IPS-NIHi7 (cell line): ENCODE measurements around the gene FCMR.
"Not testable (repeated sequence)": the region's sequence is repeated elsewhere in the genome, so short reads cannot be mapped to it uniquely, and the experiment has no call there.

Experiments used
- DNase-seq: peaks from one replicate; pipeline ENCODE4 v3.0.0; 2012; ENCODE audit warnings: mixed read lengths; ENCODE audit errors: extremely low spot score

Gene FCMR

GRCh38 chr1:206875752-206876377, 45.9 kb downstream of the FCMR start:
- DNase-seq: no peak

- DNase-seq: no peak
These were observed 48.0 kb downstream of the FCMR start for GRCh38 chr1:206873603-206874188.

- DNase-seq: no peak
These were observed 49.6 kb downstream of the FCMR start for GRCh38 chr1:206872139-206872538.

GRCh38 chr1:206868264-206868663, 53.5 kb downstream of the FCMR start:
- DNase-seq: no peak

- DNase-seq: no peak
These were observed 54.0 kb downstream of the FCMR start for GRCh38 chr1:206867716-206868115.

- DNase-seq: no peak
These were observed 54.5 kb downstream of the FCMR start for GRCh38 chr1:206867239-206867638.

- DNase-seq: no peak
These were observed 55.7 kb downstream of the FCMR start for GRCh38 chr1:206866062-206866461.

- DNase-seq: peak; percentile 90
These were observed 56.6 kb downstream of the FCMR start, which contains the start of gene IL20 for GRCh38 chr1:206864939-206865671. TSS of gene IL20 (plus strand) at chr1:206865623. CDS start at chr1:206865853, 230 bp downstream.

GRCh38 chr1:206863266-206863665, 58.5 kb downstream of the FCMR start:
- peak; percentile 19 for DNase-seq

GRCh38 chr1:206860165-206860564, 61.6 kb downstream of the FCMR start:
- DNase-seq: no peak

- DNase-seq: no peak
These were observed 62.6 kb downstream of the FCMR start for GRCh38 chr1:206859082-206859521.

GRCh38 chr1:206856674-206857464, 64.9 kb downstream of the FCMR start:
- no peak for DNase-seq

GRCh38 chr1:206855859-206856258, 65.9 kb downstream of the FCMR start:
- no peak for DNase-seq

GRCh38 chr1:206854401-206855129, 67.2 kb downstream of the FCMR start:
- no peak for DNase-seq

GRCh38 chr1:206853696-206854095, 68.0 kb downstream of the FCMR start:
- DNase-seq: not testable (repeated sequence)
